Gastrocnemius medialis (tissue), 4 donors: ENCODE results near the gene AKAP6. TPM values are rescaled to one million over a fixed set of nuclear protein-coding genes. Genes with fewer than 3 reads are reported as not detected.
A peak's percentile ranks its signal among the peaks of the same experiment; 100 is the strongest.

Experiments
- ATAC-seq, 2 donors: fragments of 150-250 bp; one replicate each; pipeline ENCODE4 v1.9.1; 2016
- DNase-seq, 2 donors: peaks; one replicate each; pipeline ENCODE4 v3.0.0-alpha.2; 2019
- H3K27ac ChIP-seq, 4 donors: fragments of 200-600 bp; sonication (generic); 1 replicate in 1 of 4; 2 replicates in 3 of 4; pipeline ENCODE4 v1.5.1; 2016 to 2018; ENCODE audit warnings: mild to moderate bottlenecking in 2 of 4, moderate library complexity in 1 of 4
- H3K27me3 ChIP-seq, 3 donors: fragments of 200-600 bp; sonication (generic) in 2 of 3; 1 replicate in 1 of 3; 2 replicates in 2 of 3; pipeline versions ENCODE4 v1.5.1 to v1.6.0; 2016 to 2019; ENCODE audit warnings: mild to moderate bottlenecking in 1 of 3, moderate library complexity in 1 of 3
- H3K36me3 ChIP-seq, 2 donors: fragments of 200-600 bp; sonication (generic) in 1 of 2; one replicate each; pipeline ENCODE4 v1.5.1; 2017 to 2018
- H3K4me1 ChIP-seq, 2 donors: fragments of 200-600 bp; sonication (generic) in 1 of 2; one replicate each; pipeline ENCODE4 v1.5.1; 2016 to 2017; ENCODE audit warnings: mild to moderate bottlenecking in 2 of 2
- H3K4me3 ChIP-seq, 4 donors: fragments of 200-600 bp; sonication (generic) in 3 of 4; 1 replicate in 1 of 4; 2 replicates in 3 of 4; pipeline ENCODE4 v1.5.1; 2016 to 2019; ENCODE audit warnings: mild to moderate bottlenecking in 2 of 4
- H3K9me3 ChIP-seq, 3 donors: fragments of 200-600 bp; sonication (generic) in 2 of 3; 1 replicate in 1 of 3; 2 replicates in 2 of 3; pipeline ENCODE4 v1.5.1; 2016 to 2019
- CTCF ChIP-seq, 5 experiments: fragments of 450-650 bp in 3 of 5; fragments of 200-600 bp in 2 of 5; sonication (generic) in 2 of 5; IDR thresholded peaks in 4 of 5; conservative IDR thresholded peaks in 1 of 5; 1 replicate in 4 of 5; 2 replicates in 1 of 5; pipeline ENCODE4 v1.5.1; 2016 to 2019; ENCODE audit warnings: antibody characterized with exemption in 5 of 5, mild to moderate bottlenecking in 3 of 5, moderate library complexity in 3 of 5
- POLR2A ChIP-seq, 2 donors: fragments of 450-650 bp; IDR thresholded peaks; one replicate each; pipeline ENCODE4 v1.6.1; 2017; ENCODE audit warnings: antibody characterized with exemption in 2 of 2, mild to moderate bottlenecking in 2 of 2, moderate library complexity in 2 of 2
- in situ Hi-C, 4 donors: fragments of 200-750 bp; cut with MboI; loops; one replicate each; pipeline versions ENCODE4 v1.15.0 to v1.8.0; 2017; ENCODE audit warnings: low sequenced_read_pairs in 4 of 4
- intact Hi-C: fragments of 100-400 bp; cut with DNase I; formaldehyde crosslinking; loops from one replicate; pipeline ENCODE4 v1.15.1; 2023; ENCODE audit warnings: low total_unique reads
- total RNA-seq, 4 donors: library from RNA; depleted of rRNA; stranded (reverse); fragments of >200 nt; gene quantifications; one replicate each; pipeline versions ENCODE4 v1.1.0 to v1.2.3, GENCODE V29; 2016

AKAP6 gene
- total RNA-seq, 4 donors from 2014 or later = 23.2 to 59.2 (median 32.1) TPM

- no peak overlapping the region for H3K4me3 ChIP-seq
- H3K9me3 ChIP-seq = no peaks in the 10 kb centered on the region
- H3K27me3 ChIP-seq = no peaks in the 10 kb centered on the region
- intact Hi-C loops (no loop called here), in situ Hi-C loops (no loop called here)
- DNase-seq = no peak
- H3K4me1 ChIP-seq = peaks cover 0 to 16% of the 10 kb centered on the region in 2 donors
- H3K27ac ChIP-seq = no peak overlapping the region
- TF ChIP-seq CTCF (IDR thresholded peaks at IDR 0.05 in 4 of 5, conservative IDR thresholded peaks at IDR 0.05 in 1 of 5) (no peak), POLR2A (IDR thresholded peaks at IDR 0.05) (no peak)
- no peak for ATAC-seq
- no peaks in the 10 kb centered on the region for H3K36me3 ChIP-seq
Measured at GRCh38 chr14:32480337-32480736, 151.2 kb downstream of the AKAP6 start.

GRCh38 chr14:32481707-32482106 lies 152.6 kb downstream of the AKAP6 start:
- H3K4me3 ChIP-seq = no peak overlapping the region
- intact Hi-C loops (no loop called here), in situ Hi-C loops (no loop called here)
- ATAC-seq (no peak), DNase-seq (no peak)
- peaks cover 0 to 12% of the 10 kb centered on the region in 2 donors for H3K4me1 ChIP-seq
- H3K36me3 ChIP-seq = no peaks in the 10 kb centered on the region
- no peaks in the 10 kb centered on the region for H3K27me3 ChIP-seq
- no peak for TF ChIP-seq CTCF (IDR thresholded peaks at IDR 0.05 in 4 of 5, conservative IDR thresholded peaks at IDR 0.05 in 1 of 5)
- no peak for TF ChIP-seq POLR2A (IDR thresholded peaks at IDR 0.05)
- no peaks in the 10 kb centered on the region for H3K9me3 ChIP-seq
- no peak overlapping the region for H3K27ac ChIP-seq

- Histone ChIP-seq H3K36me3 (no peaks in the 10 kb centered on the region), H3K27me3 (no peaks in the 10 kb centered on the region), H3K27ac (peak overlapping the region; percentile 88 to 94 (median 93)), H3K4me1 (peaks cover 41 to 49% of the 10 kb centered on the region in 2 donors), H3K4me3 (no peak overlapping the region), H3K9me3 (no peaks in the 10 kb centered on the region)
- DNase-seq (no peak), ATAC-seq (no peak)
- intact Hi-C loops (no loop called here), in situ Hi-C loops (no loop called here)
- TF ChIP-seq CTCF (IDR thresholded peaks at IDR 0.05 in 4 of 5, conservative IDR thresholded peaks at IDR 0.05 in 1 of 5) = no peak
- no peak for TF ChIP-seq POLR2A (IDR thresholded peaks at IDR 0.05)
Measured at GRCh38 chr14:32491416-32492016, 162.4 kb downstream of the AKAP6 start.

- H3K4me3 ChIP-seq = no peak overlapping the region
- no peak for TF ChIP-seq CTCF (IDR thresholded peaks at IDR 0.05 in 4 of 5, conservative IDR thresholded peaks at IDR 0.05 in 1 of 5)
- no peak for TF ChIP-seq POLR2A (IDR thresholded peaks at IDR 0.05)
- ATAC-seq (peak; percentile 27 to 31), DNase-seq (no peak)
- in situ Hi-C loops = no loop called here
- no peaks in the 10 kb centered on the region for H3K36me3 ChIP-seq
- peak overlapping the region; percentile 88 to 94 (median 93) for H3K27ac ChIP-seq
- intact Hi-C loops = no loop called here
- H3K4me1 ChIP-seq = peaks cover 47 to 49% of the 10 kb centered on the region in 2 donors
- no peaks in the 10 kb centered on the region for H3K9me3 ChIP-seq
- H3K27me3 ChIP-seq = no peaks in the 10 kb centered on the region
Measured at GRCh38 chr14:32492457-32492856, 163.4 kb downstream of the AKAP6 start.
